HL-60 (cell line): ENCODE data around the gene MAGI2.

ENCODE experiments used
- DNase-seq, 2 experiments: peaks; one replicate each; pipeline ENCODE4 v3.0.0-alpha.2; 2010 to 2020; ENCODE audit warnings: low read depth in 1 of 2, low spot score in 1 of 2
- H3K27ac ChIP-seq: fragments of 250-450 bp; sonication (Bioruptor Pico); replicated peaks from 2 replicates; pipeline ENCODE4 v1.5.1; 2020; ENCODE audit warnings: mild to moderate bottlenecking, moderate library complexity
- H3K27me3 ChIP-seq: fragments of 250-450 bp; sonication (Bioruptor Pico); 2 replicates; pipeline ENCODE4 v1.5.1; 2021; ENCODE audit warnings: mild to moderate bottlenecking, moderate library complexity; ENCODE audit not compliant: insufficient read depth, poor library complexity, severe bottlenecking
- H3K4me3 ChIP-seq: replicated peaks from 2 replicates; pipeline ENCODE4 v1.5.1; 2011; ENCODE audit warnings: mild to moderate bottlenecking, control low read depth, low read length; ENCODE audit not compliant: insufficient read depth
- GABPA ChIP-seq: IDR thresholded peaks from 2 replicates; pipeline ENCODE4 v1.6.1; 2012; ENCODE audit warnings: low read depth
- POLR2AphosphoS5 ChIP-seq: IDR thresholded peaks from 2 replicates; pipeline ENCODE4 v1.6.1; 2012; ENCODE audit warnings: low read depth
- SPI1 ChIP-seq: IDR thresholded peaks from 2 replicates; pipeline ENCODE4 v1.6.1; 2012; ENCODE audit warnings: low read depth, mild to moderate bottlenecking, borderline replicate concordance
- TF ChIP-seq, protein P1 (sequence below): IDR thresholded peaks from 2 replicates; pipeline ENCODE4 v1.6.1; 2012; ENCODE audit warnings: low read depth; ENCODE audit not compliant: insufficient replicate concordance
- TF ChIP-seq, protein P2 (sequence below): IDR thresholded peaks from one replicate; pipeline ENCODE4 v1.5.1; 2011; ENCODE audit warnings: low read length, control low read depth, inconsistent platforms; ENCODE audit not compliant: insufficient read depth

Gene MAGI2

DNA sequence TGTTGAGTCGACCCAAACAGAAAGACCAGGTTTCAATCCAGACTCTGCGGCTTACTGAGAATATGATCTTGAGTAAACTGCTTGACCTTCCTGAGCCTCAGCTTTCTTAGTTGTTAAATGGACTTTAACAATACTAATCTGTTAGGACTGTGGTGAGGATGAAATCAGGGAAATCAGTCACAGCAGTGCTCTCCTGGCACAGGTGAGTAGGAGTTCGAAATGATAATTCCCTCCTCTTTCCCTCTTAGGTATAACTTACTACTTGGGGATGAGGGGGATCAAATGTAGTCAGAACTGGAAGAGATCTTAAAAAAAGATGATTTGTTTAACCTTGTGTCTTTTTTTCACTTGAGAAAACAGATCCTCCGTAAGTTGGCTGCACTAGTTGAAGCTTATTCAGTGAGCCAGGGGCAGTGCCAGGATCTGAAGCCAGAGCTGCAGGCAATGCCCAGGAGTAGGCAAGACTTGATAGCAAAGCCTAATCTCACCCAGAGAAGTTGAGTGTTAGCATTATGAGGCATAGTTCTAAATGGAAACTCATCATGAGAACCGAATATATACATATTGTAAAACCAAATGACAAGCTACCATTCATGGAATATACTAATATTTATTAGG is 1.8 kb upstream of the MAGI2 start:
- TF ChIP-seq, protein P1, sequence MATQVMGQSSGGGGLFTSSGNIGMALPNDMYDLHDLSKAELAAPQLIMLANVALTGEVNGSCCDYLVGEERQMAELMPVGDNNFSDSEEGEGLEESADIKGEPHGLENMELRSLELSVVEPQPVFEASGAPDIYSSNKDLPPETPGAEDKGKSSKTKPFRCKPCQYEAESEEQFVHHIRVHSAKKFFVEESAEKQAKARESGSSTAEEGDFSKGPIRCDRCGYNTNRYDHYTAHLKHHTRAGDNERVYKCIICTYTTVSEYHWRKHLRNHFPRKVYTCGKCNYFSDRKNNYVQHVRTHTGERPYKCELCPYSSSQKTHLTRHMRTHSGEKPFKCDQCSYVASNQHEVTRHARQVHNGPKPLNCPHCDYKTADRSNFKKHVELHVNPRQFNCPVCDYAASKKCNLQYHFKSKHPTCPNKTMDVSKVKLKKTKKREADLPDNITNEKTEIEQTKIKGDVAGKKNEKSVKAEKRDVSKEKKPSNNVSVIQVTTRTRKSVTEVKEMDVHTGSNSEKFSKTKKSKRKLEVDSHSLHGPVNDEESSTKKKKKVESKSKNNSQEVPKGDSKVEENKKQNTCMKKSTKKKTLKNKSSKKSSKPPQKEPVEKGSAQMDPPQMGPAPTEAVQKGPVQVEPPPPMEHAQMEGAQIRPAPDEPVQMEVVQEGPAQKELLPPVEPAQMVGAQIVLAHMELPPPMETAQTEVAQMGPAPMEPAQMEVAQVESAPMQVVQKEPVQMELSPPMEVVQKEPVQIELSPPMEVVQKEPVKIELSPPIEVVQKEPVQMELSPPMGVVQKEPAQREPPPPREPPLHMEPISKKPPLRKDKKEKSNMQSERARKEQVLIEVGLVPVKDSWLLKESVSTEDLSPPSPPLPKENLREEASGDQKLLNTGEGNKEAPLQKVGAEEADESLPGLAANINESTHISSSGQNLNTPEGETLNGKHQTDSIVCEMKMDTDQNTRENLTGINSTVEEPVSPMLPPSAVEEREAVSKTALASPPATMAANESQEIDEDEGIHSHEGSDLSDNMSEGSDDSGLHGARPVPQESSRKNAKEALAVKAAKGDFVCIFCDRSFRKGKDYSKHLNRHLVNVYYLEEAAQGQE: no peak
- TF ChIP-seq SPI1 (no peak), GABPA (no peak), POLR2AphosphoS5 (no peak)
- TF ChIP-seq, protein P2, sequence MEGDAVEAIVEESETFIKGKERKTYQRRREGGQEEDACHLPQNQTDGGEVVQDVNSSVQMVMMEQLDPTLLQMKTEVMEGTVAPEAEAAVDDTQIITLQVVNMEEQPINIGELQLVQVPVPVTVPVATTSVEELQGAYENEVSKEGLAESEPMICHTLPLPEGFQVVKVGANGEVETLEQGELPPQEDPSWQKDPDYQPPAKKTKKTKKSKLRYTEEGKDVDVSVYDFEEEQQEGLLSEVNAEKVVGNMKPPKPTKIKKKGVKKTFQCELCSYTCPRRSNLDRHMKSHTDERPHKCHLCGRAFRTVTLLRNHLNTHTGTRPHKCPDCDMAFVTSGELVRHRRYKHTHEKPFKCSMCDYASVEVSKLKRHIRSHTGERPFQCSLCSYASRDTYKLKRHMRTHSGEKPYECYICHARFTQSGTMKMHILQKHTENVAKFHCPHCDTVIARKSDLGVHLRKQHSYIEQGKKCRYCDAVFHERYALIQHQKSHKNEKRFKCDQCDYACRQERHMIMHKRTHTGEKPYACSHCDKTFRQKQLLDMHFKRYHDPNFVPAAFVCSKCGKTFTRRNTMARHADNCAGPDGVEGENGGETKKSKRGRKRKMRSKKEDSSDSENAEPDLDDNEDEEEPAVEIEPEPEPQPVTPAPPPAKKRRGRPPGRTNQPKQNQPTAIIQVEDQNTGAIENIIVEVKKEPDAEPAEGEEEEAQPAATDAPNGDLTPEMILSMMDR: no peak
- no peak overlapping the region for H3K27ac ChIP-seq
- H3K27me3 ChIP-seq: peaks cover 35% of the 10 kb centered on the region
- no peak for DNase-seq
- no peak overlapping the region for H3K4me3 ChIP-seq

DNA sequence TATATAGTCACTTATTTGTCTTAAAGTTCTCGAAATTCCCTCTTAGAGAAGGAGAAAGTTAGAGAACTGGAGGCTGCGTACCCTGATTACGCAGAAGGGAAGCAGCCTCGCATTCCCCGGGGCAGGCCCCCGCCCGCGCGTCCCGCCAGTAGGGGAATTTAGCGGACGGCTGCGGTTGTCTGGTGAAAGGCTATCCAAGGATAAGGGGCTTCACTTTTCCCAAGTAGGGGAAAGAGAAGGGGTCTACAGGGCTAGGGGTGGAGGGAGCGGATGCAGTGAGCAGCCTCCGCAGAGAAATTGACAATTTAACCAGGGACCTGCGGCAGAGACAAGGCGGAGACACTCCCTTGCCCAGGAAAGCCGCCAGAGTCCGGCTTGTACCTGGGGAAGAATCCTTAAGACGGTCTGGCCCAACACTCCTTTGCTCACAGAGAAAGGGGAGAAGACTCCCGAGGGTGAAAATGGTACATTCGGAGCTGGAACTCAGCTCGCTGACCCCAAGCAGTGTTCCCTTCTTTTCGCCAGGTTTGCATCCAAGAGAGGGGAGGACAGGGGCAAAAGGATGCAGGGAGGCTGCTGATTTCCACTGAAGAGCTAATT is 994 bp upstream of the MAGI2 start:
- DNase-seq: no peak

DNA sequence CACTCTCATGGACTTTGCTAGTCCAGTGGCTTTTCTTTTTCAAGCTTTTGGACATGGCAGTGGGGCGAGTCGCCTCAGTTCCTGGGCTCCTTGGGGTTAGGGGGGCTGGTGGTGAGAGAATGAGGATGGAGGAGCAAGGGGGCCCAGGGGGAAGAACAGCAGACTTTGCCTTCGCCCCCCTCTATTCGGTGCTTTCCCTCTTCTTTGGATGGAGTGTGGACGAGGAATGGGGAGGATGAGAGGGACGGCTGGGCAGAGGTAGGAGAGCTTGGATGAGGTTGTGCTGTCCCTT is 255 bp downstream of the MAGI2 start:
- Histone ChIP-seq H3K4me3 (no peak overlapping the region), H3K27ac (no peak overlapping the region), H3K27me3 (peaks cover 35% of the 10 kb centered on the region)
- no peak for TF ChIP-seq POLR2AphosphoS5
- TF ChIP-seq, protein P1: no peak
- TF ChIP-seq GABPA: no peak
- TF ChIP-seq, protein P2: no peak
- TF ChIP-seq SPI1: no peak
- no peak for DNase-seq

More for the DNA sequence above, 994 bp upstream of the MAGI2 start:
- no peak overlapping the region for H3K4me3 ChIP-seq
- peaks cover 35% of the 10 kb centered on the region for H3K27me3 ChIP-seq
- H3K27ac ChIP-seq: no peak overlapping the region
- TF ChIP-seq, protein P1: no peak
- TF ChIP-seq, protein P2: no peak
- TF ChIP-seq GABPA: no peak
- TF ChIP-seq SPI1: no peak
- TF ChIP-seq POLR2AphosphoS5: no peak
